HG02610 (cell line): Measurements from ENCODE around the gene GZF1.
"Not testable (repeated sequence)": the region's sequence is repeated elsewhere in the genome, so short reads cannot be mapped to it uniquely, and the experiment has no call there.

Experiments used
- ATAC-seq: cut with Tn5 transposase; IDR thresholded peaks from one replicate; pipeline ENCODE4 v1.9.1; 2021; ENCODE audit warnings: mild to moderate bottlenecking, moderate library complexity; ENCODE audit not compliant: unreplicated experiment

The GZF1 gene

GRCh38 chr20:23344336-23344735 is 17.6 kb upstream of the GZF1 start:
- ATAC-seq, result no peak

- ATAC-seq, result no peak
Observed at GRCh38 chr20:23346002-23346401, 16.0 kb upstream of the GZF1 start.

GRCh38 chr20:23347791-23348190 is 14.2 kb upstream of the GZF1 start:
- ATAC-seq, result no peak

- not testable (repeated sequence) for ATAC-seq
Observed at GRCh38 chr20:23348510-23348909, 13.5 kb upstream of the GZF1 start.

GRCh38 chr20:23349338-23350195 is 12.4 kb upstream of the GZF1 start:
- ATAC-seq, result peak; percentile 37

GRCh38 chr20:23350196-23350903 is 11.6 kb upstream of the GZF1 start, which contains the start of gene NXT1:
NXT1 (plus strand) TSS chr20:23350791; CDS start chr20:23354042, 3,251 bp downstream.
- peak; percentile 85 for ATAC-seq

GRCh38 chr20:23350904-23351838 is 10.8 kb upstream of the GZF1 start:
- peak; percentile 15 for ATAC-seq

GRCh38 chr20:23356203-23356602 is 5.8 kb upstream of the GZF1 start:
- ATAC-seq, result no peak

GRCh38 chr20:23357767-23358562 is 4.0 kb upstream of the GZF1 start:
- ATAC-seq, result peak; percentile 82

GRCh38 chr20:23358563-23358906 is 3.4 kb upstream of the GZF1 start:
- no peak for ATAC-seq

- no peak for ATAC-seq
Observed at GRCh38 chr20:23358923-23359593, 2.9 kb upstream of the GZF1 start.

- ATAC-seq, result no peak
Observed at GRCh38 chr20:23360531-23360930, 1.5 kb upstream of the GZF1 start.

GRCh38 chr20:23361119-23361475 is 885 bp upstream of the GZF1 start:
- no peak for ATAC-seq

- ATAC-seq, result no peak
Observed at GRCh38 chr20:23362392-23363256, 642 bp downstream of the GZF1 start.

GRCh38 chr20:23363257-23363649 is 1.3 kb downstream of the GZF1 start:
- no peak for ATAC-seq

GRCh38 chr20:23365390-23366165 is 3.6 kb downstream of the GZF1 start:
- ATAC-seq, result no peak

GRCh38 chr20:23366384-23366783 is 4.4 kb downstream of the GZF1 start:
- ATAC-seq, result no peak

GRCh38 chr20:23367770-23368169 is 5.8 kb downstream of the GZF1 start:
- ATAC-seq, result no peak
